Colonic mucosa (tissue), 4 donors: Measurements from ENCODE around the gene AOPEP. TPM values are rescaled to one million over a fixed set of nuclear protein-coding genes. Genes with fewer than 3 reads are reported as not detected.

Source experiments
- DNase-seq: peaks from one replicate; pipeline ENCODE4 v3.0.0-alpha.2; 2020
- H3K27ac ChIP-seq: fragments of 200-600 bp; one replicate; pipeline ENCODE4 v1.8.0; 2021
- H3K27me3 ChIP-seq: fragments of 200-600 bp; one replicate; pipeline ENCODE4 v1.8.0; 2021
- H3K36me3 ChIP-seq: fragments of 200-600 bp; one replicate; pipeline ENCODE4 v1.8.0; 2021
- H3K4me1 ChIP-seq: fragments of 200-600 bp; one replicate; pipeline ENCODE4 v1.8.0; 2021; ENCODE audit warnings: mild to moderate bottlenecking
- H3K4me3 ChIP-seq: fragments of 200-600 bp; one replicate; pipeline ENCODE4 v1.8.0; 2021
- H3K9ac ChIP-seq, 2 donors: one replicate each; pipeline ENCODE4 v1.7.0; 2013; ENCODE audit warnings: control low read depth in 2 of 2, low read depth in 2 of 2, low read length in 2 of 2
- H3K9me3 ChIP-seq: fragments of 200-600 bp; one replicate; pipeline ENCODE4 v1.8.0; 2021
- intact Hi-C: fragments of 100-400 bp; cut with DNase I; formaldehyde crosslinking; loops from one replicate; pipeline ENCODE4 v1.14.1; 2022
- total RNA-seq, 2 donors: library from RNA; stranded (reverse); fragmentation: NEBNext Ultra II Directional in 1 of 2; extraction: Animal tissue kit (Norgen Biotek cat#: 25700) in 1 of 2; gene quantifications; one replicate each; pipeline ENCODE4 v1.2.1, GENCODE V29; 2021
- TF ChIP-seq, protein P1 (sequence below): fragments of 200-600 bp; IDR thresholded peaks from one replicate; pipeline ENCODE4 v1.8.0; 2022; ENCODE audit warnings: antibody characterized with exemption, mild to moderate bottlenecking
- donor health status: healthy.
- donor health status: DM: no; HTN: no; CAD: no.
- donor health status: DM: no; HTN: no; CAD: no.

Gene AOPEP
- total RNA-seq, 2 donors from 2014 or later = 38.4 to 43.2 TPM

GRCh38 chr9:94805585-94805984 is 79.1 kb downstream of the AOPEP start:
- Histone ChIP-seq H3K4me1 (peaks cover 4% of the 10 kb centered on the region), H3K27ac (peak overlapping the region; percentile 63), H3K9ac (peak overlapping the region in 1 of 2 donors; percentile 49), H3K36me3 (no peaks in the 10 kb centered on the region), H3K9me3 (no peaks in the 10 kb centered on the region), H3K27me3 (no peaks in the 10 kb centered on the region), H3K4me3 (no peak overlapping the region)
- DNase-seq = peak; percentile 67
- TF ChIP-seq, protein P1, sequence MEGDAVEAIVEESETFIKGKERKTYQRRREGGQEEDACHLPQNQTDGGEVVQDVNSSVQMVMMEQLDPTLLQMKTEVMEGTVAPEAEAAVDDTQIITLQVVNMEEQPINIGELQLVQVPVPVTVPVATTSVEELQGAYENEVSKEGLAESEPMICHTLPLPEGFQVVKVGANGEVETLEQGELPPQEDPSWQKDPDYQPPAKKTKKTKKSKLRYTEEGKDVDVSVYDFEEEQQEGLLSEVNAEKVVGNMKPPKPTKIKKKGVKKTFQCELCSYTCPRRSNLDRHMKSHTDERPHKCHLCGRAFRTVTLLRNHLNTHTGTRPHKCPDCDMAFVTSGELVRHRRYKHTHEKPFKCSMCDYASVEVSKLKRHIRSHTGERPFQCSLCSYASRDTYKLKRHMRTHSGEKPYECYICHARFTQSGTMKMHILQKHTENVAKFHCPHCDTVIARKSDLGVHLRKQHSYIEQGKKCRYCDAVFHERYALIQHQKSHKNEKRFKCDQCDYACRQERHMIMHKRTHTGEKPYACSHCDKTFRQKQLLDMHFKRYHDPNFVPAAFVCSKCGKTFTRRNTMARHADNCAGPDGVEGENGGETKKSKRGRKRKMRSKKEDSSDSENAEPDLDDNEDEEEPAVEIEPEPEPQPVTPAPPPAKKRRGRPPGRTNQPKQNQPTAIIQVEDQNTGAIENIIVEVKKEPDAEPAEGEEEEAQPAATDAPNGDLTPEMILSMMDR = no peak
- intact Hi-C loops = loop anchor here (10.0 kb wide), 1 partner anchor 109 kb away; no protein-coding TSS in a partner anchor

DNA sequence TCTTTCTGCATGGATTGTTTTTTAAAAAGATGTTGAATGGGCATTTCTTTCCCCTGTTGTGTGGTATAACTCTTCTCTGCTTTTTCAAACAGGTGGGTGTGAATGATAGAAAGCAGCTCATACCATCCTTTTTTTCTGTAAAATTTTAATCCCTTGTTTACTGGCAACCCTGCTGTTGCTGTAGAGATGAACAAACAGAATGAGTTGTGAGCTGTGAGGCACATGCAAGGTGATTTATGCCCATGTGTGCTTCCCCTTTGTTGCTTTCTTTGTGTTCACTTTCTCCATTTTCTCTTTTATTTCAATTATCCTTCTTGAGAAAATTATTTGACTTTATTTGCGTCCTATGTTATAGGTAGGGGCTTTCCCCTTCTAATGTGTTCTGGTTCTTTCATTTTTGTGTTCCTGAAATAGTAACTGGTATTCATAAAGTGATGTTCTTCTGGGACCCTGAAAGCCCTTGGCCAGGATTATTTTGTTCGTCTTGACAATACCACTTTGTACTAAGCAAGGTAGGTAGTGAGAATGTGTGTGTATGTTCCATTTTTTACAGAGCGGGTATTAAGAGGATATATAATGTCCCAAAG is 79.9 kb downstream of the AOPEP start:
- peak overlapping the region; percentile 63 for H3K27ac ChIP-seq

DNA sequence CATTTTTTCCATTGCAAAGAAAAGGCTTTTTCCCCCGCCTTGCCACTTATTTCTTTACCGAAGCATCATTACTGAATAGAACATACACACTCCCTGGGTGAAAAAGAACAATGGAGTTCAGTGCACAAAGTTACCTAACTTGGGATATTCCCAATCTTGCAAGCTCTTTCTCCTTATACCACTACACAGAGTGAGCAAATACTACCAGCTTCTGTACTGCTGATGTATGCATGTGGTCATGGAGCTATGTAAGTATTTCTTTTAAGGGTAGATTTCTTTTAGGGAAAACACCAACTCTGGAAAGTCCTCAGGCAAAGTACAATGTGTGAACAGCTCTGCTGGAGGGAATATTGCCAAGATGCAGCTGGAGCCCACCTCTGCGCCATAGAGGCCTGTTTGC is 81.1 kb downstream of the AOPEP start:
- Histone ChIP-seq H3K9ac (no peak overlapping the region), H3K27me3 (no peaks in the 10 kb centered on the region), H3K27ac (no peak overlapping the region), H3K36me3 (no peaks in the 10 kb centered on the region), H3K9me3 (no peaks in the 10 kb centered on the region), H3K4me3 (no peak overlapping the region), H3K4me1 (peaks cover 4% of the 10 kb centered on the region)
- intact Hi-C loops = loop anchor here (10.0 kb wide), 1 partner anchor 107 kb away; no protein-coding TSS in a partner anchor
- DNase-seq = no peak
- TF ChIP-seq, protein P1 = no peak

More for the DNA sequence above, 79.9 kb downstream of the AOPEP start:
- intact Hi-C loops = loop anchor here (10.0 kb wide), 1 partner anchor 108 kb away; no protein-coding TSS in a partner anchor
- no peak for DNase-seq
- no peaks in the 10 kb centered on the region for H3K27me3 ChIP-seq
- H3K9ac ChIP-seq = no peak overlapping the region
- no peaks in the 10 kb centered on the region for H3K36me3 ChIP-seq
- no peak overlapping the region for H3K4me3 ChIP-seq
- no peaks in the 10 kb centered on the region for H3K9me3 ChIP-seq
- peaks cover 4% of the 10 kb centered on the region for H3K4me1 ChIP-seq
- TF ChIP-seq, protein P1 = no peak

DNA sequence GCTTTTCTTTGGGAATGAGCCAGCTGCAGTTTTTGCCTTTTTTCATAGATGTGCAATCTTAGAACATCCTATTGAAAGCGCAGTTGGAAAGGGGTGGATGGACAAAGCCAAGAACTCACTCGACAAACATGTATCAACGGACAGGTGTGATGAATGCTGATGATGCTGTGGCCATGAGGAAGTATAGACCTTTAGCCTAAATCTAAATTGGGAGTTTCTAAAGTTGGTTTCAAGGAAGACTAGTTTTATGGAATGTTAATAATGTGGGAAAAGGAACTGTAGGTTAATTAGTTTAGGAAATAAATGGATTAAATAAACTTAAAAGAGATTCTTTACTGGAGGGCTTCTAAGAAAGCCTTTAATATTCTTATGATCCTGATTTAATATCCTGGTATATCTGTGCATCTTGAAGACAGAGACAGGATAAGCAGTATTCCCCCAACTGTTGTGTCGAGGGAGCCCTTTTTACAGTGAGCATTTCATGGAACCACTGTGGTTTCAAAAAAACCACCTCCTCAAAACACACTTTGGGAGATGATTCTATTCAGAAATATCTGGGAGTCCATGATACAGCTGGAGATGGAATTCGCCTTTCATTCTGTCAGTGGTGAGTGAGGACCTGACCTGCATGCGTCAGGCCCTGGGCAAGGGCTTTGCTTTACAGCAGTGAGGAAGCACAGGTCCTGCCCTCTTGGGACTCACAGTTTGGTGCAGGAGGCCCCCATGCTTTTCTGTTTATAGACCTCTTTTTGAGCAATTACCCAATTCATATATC is 82.6 kb downstream of the AOPEP start:
- TF ChIP-seq, protein P1 = no peak
- Histone ChIP-seq H3K27me3 (no peaks in the 10 kb centered on the region), H3K9me3 (no peaks in the 10 kb centered on the region), H3K27ac (no peak overlapping the region), H3K4me1 (peaks cover 4% of the 10 kb centered on the region), H3K4me3 (no peak overlapping the region), H3K36me3 (no peaks in the 10 kb centered on the region), H3K9ac (no peak overlapping the region)
- intact Hi-C loops = loop anchor here (10.0 kb wide), 1 partner anchor 106 kb away; no protein-coding TSS in a partner anchor
- DNase-seq = no peak

DNA sequence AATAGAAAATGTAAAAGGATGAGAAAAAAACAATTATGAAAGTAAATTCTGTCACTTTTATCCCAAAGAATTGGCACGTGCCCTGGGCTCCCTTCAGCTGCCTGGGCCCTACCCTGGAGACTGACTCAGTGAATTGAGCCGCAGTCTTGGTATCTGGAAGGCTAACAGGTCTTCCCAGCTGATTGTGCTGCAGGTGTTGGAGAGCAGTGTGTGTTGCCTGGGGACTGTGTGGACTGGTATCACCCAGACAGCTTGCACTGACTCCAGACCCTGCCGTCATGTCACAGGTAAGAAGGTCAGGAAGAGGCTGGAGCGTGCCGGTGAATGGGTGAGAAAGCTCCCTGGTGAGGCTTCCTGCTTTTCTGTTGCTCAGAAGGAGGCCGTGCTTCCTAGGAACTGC is 83.3 kb downstream of the AOPEP start:
- Histone ChIP-seq H3K27me3 (no peaks in the 10 kb centered on the region), H3K4me3 (no peak overlapping the region), H3K27ac (no peak overlapping the region), H3K9ac (no peak overlapping the region), H3K9me3 (no peaks in the 10 kb centered on the region), H3K4me1 (peaks cover 4% of the 10 kb centered on the region), H3K36me3 (no peaks in the 10 kb centered on the region)
- no peak for DNase-seq
- intact Hi-C loops = loop anchor here (10.0 kb wide), 1 partner anchor 105 kb away; no protein-coding TSS in a partner anchor
- TF ChIP-seq, protein P1 = no peak
